HG03378 (cell line): Measurements from ENCODE around the gene OCA2.

Experiments used
- ATAC-seq: cut with Tn5 transposase; IDR thresholded peaks from one replicate; pipeline ENCODE4 v1.9.1; 2021; ENCODE audit warnings: mild to moderate bottlenecking, moderate library complexity; ENCODE audit not compliant: unreplicated experiment

The OCA2 gene

GRCh38 chr15:27885201-27885600, 213.9 kb downstream of the OCA2 start:
- no peak for ATAC-seq

- ATAC-seq: no peak
Observed at GRCh38 chr15:27884726-27885125, 214.4 kb downstream of the OCA2 start.

- no peak for ATAC-seq
Observed at GRCh38 chr15:27878841-27879240, 220.3 kb downstream of the OCA2 start.

- ATAC-seq: no peak
Observed at GRCh38 chr15:27873828-27874227, 225.3 kb downstream of the OCA2 start.

- ATAC-seq: no peak
Observed at GRCh38 chr15:27873039-27873438, 226.1 kb downstream of the OCA2 start.

GRCh38 chr15:27872355-27872754, 226.8 kb downstream of the OCA2 start:
- ATAC-seq: no peak

GRCh38 chr15:27871902-27872260, 227.2 kb downstream of the OCA2 start:
- no peak for ATAC-seq

GRCh38 chr15:27871078-27871901, 227.8 kb downstream of the OCA2 start:
- no peak for ATAC-seq

GRCh38 chr15:27870320-27870719, 228.8 kb downstream of the OCA2 start:
- no peak for ATAC-seq

- ATAC-seq: no peak
Observed at GRCh38 chr15:27869697-27870281, 229.3 kb downstream of the OCA2 start.

GRCh38 chr15:27868828-27869404, 230.2 kb downstream of the OCA2 start:
- ATAC-seq: no peak

GRCh38 chr15:27867861-27868260, 231.3 kb downstream of the OCA2 start:
- no peak for ATAC-seq

- ATAC-seq: no peak
Observed at GRCh38 chr15:27866505-27867165, 232.5 kb downstream of the OCA2 start.

GRCh38 chr15:27865926-27866325, 233.2 kb downstream of the OCA2 start:
- no peak for ATAC-seq

- ATAC-seq: no peak
Observed at GRCh38 chr15:27865323-27865922, 233.7 kb downstream of the OCA2 start.

GRCh38 chr15:27864719-27865118, 234.4 kb downstream of the OCA2 start:
- ATAC-seq: no peak

GRCh38 chr15:27864086-27864485, 235.0 kb downstream of the OCA2 start:
- no peak for ATAC-seq

GRCh38 chr15:27863000-27863399, 236.1 kb downstream of the OCA2 start:
- no peak for ATAC-seq

GRCh38 chr15:27861171-27861570, 237.9 kb downstream of the OCA2 start:
- ATAC-seq: no peak

GRCh38 chr15:27855137-27855536, 244.0 kb downstream of the OCA2 start:
- ATAC-seq: no peak

- no peak for ATAC-seq
Observed at GRCh38 chr15:27854601-27855000, 244.5 kb downstream of the OCA2 start.
